B cell (primary cell): ENCODE measurements around the gene MMS22L. TPM values are rescaled to one million over a fixed set of nuclear protein-coding genes. Genes with fewer than 3 reads are reported as not detected.
"Not testable (repeated sequence)": the region's sequence is repeated elsewhere in the genome, so short reads cannot be mapped to it uniquely, and the experiment has no call there.

Experiments used
- ATAC-seq: fragments of 200-7000 bp; cut with Tn5 transposase; one replicate; pipeline ENCODE4 v1.10.0; 2021; ENCODE audit warnings: low read depth, mild to moderate bottlenecking, moderate number of reproducible peaks, moderate library complexity
- CTCF ChIA-PET: fragments of 350-600 bp; sonication (Branson Sonifier 250); formaldehyde crosslinking; loops from one replicate; lab custom pipeline; 2021; ENCODE audit warnings: antibody characterized with exemption, inconsistent platforms; lab: Charles Lee
- POLR2A ChIA-PET: fragments of 350-600 bp; sonication (Branson Sonifier 250); formaldehyde crosslinking; loops from one replicate; lab custom pipeline; 2021; ENCODE audit warnings: antibody characterized with exemption; lab: Charles Lee
- DNase-seq: peaks from one replicate; pipeline ENCODE4 v3.0.0; 2013
- H2AFZ ChIP-seq: 2 replicates; pipeline ENCODE4 v1.6.1; 2012; ENCODE audit warnings: mild to moderate bottlenecking, low read depth, low read length; ENCODE audit not compliant: insufficient read depth, poor library complexity, severe bottlenecking
- H3K27ac ChIP-seq, 2 donors: 1 replicate in 1 of 2; 2 replicates in 1 of 2; pipeline ENCODE4 v1.5.1; 2012 to 2013; ENCODE audit warnings: low read length in 2 of 2, mild to moderate bottlenecking in 2 of 2, moderate library complexity in 1 of 2
- H3K27me3 ChIP-seq, 4 experiments: fragments of 200-600 bp in 1 of 4; sonication (generic) in 1 of 4; replicated peaks in 1 of 4; 1 replicate in 2 of 4; 2 replicates in 2 of 4; pipeline versions ENCODE4 v1.6.1 to v1.7.0; 2013 to 2016; ENCODE audit warnings: low read length in 3 of 4, mild to moderate bottlenecking in 2 of 4, mixed read lengths in 1 of 4, moderate library complexity in 1 of 4; ENCODE audit not compliant: insufficient read depth in 4 of 4, control insufficient read depth in 3 of 4; ENCODE audit errors: control extremely low read depth in 1 of 4
- H3K36me3 ChIP-seq, 2 experiments: replicated peaks in 1 of 2; 1 replicate in 1 of 2; 2 replicates in 1 of 2; pipeline versions ENCODE4 v1.6.1 to v1.7.1; 2013; ENCODE audit warnings: low read length in 1 of 2; ENCODE audit not compliant: insufficient read depth in 2 of 2, control insufficient read depth in 1 of 2; ENCODE audit errors: control extremely low read depth in 1 of 2, extremely low read depth in 1 of 2
- H3K4me1 ChIP-seq, 2 donors: fragments of 200-600 bp in 1 of 2; sonication (generic) in 1 of 2; 1 replicate in 1 of 2; 2 replicates in 1 of 2; pipeline versions ENCODE4 v1.5.1 to v1.6.1; 2013 to 2017; ENCODE audit warnings: low read length in 2 of 2; ENCODE audit not compliant: control insufficient read depth in 2 of 2, insufficient read depth in 2 of 2
- H3K4me2 ChIP-seq: replicated peaks from 2 replicates; pipeline ENCODE3; 2012; ENCODE audit warnings: mild to moderate bottlenecking, low read depth, low read length; ENCODE audit not compliant: poor library complexity, severe bottlenecking
- H3K4me3 ChIP-seq, 5 experiments: fragments of 200-600 bp in 1 of 5; sonication (generic) in 1 of 5; 1 replicate in 3 of 5; 2 replicates in 2 of 5; pipeline versions ENCODE4 v1.5.1 to v1.7.0; 2011 to 2016; ENCODE audit warnings: low read length in 4 of 5, mild to moderate bottlenecking in 4 of 5, low read depth in 2 of 5, control low read depth in 1 of 5, moderate library complexity in 1 of 5; ENCODE audit not compliant: insufficient read depth in 1 of 5; ENCODE audit errors: control extremely low read depth in 1 of 5, extremely low read depth in 1 of 5
- H3K79me2 ChIP-seq: fragments of 200-600 bp; sonication (generic); one replicate; pipeline ENCODE4 v1.6.0; 2016; ENCODE audit warnings: low read length; ENCODE audit not compliant: control insufficient read depth, insufficient read depth
- H3K9ac ChIP-seq: fragments of 200-600 bp; sonication (generic); 2 replicates; pipeline ENCODE4 v1.6.1; 2017; ENCODE audit warnings: mild to moderate bottlenecking, low read length, moderate library complexity
- H3K9me3 ChIP-seq, 3 donors: one replicate each; pipeline versions ENCODE4 v1.6.1 to v1.7.1; 2013; ENCODE audit warnings: low read length in 2 of 3; ENCODE audit not compliant: control insufficient read depth in 2 of 3, insufficient read depth in 1 of 3; ENCODE audit errors: control extremely low read depth in 1 of 3
- H4K20me1 ChIP-seq: 2 replicates; pipeline ENCODE4 v1.6.0; 2012; ENCODE audit warnings: mild to moderate bottlenecking, low read length; ENCODE audit not compliant: insufficient read depth, control insufficient read depth, poor library complexity, severe bottlenecking
- H3K27ac Mint-ChIP-seq: one replicate; pipeline ENCODE4 v1.8.0; 2021; ENCODE audit warnings: mixed read lengths
- H3K27me3 Mint-ChIP-seq: one replicate; pipeline ENCODE4 v1.8.0; 2021; ENCODE audit warnings: mixed read lengths
- H3K4me1 Mint-ChIP-seq: one replicate; pipeline ENCODE4 v1.8.0; 2021; ENCODE audit warnings: mixed read lengths
- H3K4me3 Mint-ChIP-seq: one replicate; pipeline ENCODE4 v1.8.0; 2021; ENCODE audit warnings: mixed read lengths
- H3K9me3 Mint-ChIP-seq: one replicate; pipeline ENCODE4 v1.8.0; 2022; ENCODE audit warnings: mixed read lengths; ENCODE audit not compliant: insufficient read depth
- EZH2 ChIP-seq: IDR thresholded peaks from 2 replicates; pipeline ENCODE4 v1.6.1; 2012; ENCODE audit warnings: borderline replicate concordance, low read depth, mild to moderate bottlenecking, moderate library complexity, low read length; ENCODE audit not compliant: insufficient read depth, poor library complexity, severe bottlenecking
- WGBS: methylation state at CpG from one replicate; pipeline ENCODE4 v1.1.5; 2013; ENCODE audit warnings: missing lambda C conversion rate; ENCODE audit not compliant: insufficient coverage; 5-methylcytosine and 5-hydroxymethylcytosine counted together
- intact Hi-C: fragments of 100-400 bp; cut with micrococcal nuclease; formaldehyde crosslinking; loops from one replicate; pipeline ENCODE4 v1.10.0; 2022
- polyA plus RNA-seq: library from polyadenylated mRNA; depleted of rRNA; stranded (reverse); fragments of >200 nt; gene quantifications from 2 replicates; pipeline ENCODE4 v1.2.3, GENCODE V29; 2012
- total RNA-seq, 2 donors: library from RNA; stranded (reverse); fragments of 120-200 nt in 1 of 2; gene quantifications; 1 replicate in 1 of 2; 2 replicates in 1 of 2; pipeline versions ENCODE4 v1.2.3 to v1.2.4, GENCODE V29; 2013 to 2022

Gene MMS22L
- total and polyA plus RNA-seq, 2 donors (not counting 1 experiment from before 2014, with no cell fraction given): 3.2 to 20.5 TPM

GRCh38 chr6:97160280-97160679, 122.7 kb downstream of the MMS22L start:
- H3K36me3 ChIP-seq: peaks cover 7 to 14% of the 10 kb centered on the region in 2 experiments
- peaks cover 0 to 5% (median 0%) of the 10 kb centered on the region in 3 donors for H3K9me3 ChIP-seq
- no peaks in the 10 kb centered on the region for H3K27me3 ChIP-seq
- H4K20me1 ChIP-seq: no peaks in the 10 kb centered on the region
- ChIA-PET CTCF (no interaction called here), POLR2A (no interaction called here)
- Mint-ChIP-seq H3K27ac (no peak overlapping the region), H3K4me1 (no peaks in the 10 kb centered on the region), H3K9me3 (peaks cover 6% of the 10 kb centered on the region), H3K4me3 (no peak overlapping the region), H3K27me3 (no peaks in the 10 kb centered on the region)
- TF ChIP-seq EZH2: no peak
- H3K4me2 ChIP-seq: no peak overlapping the region
- no peak for ATAC-seq
- H2AFZ ChIP-seq: no peak overlapping the region
- H3K27ac ChIP-seq: no peak overlapping the region
- no peaks in the 10 kb centered on the region for H3K79me2 ChIP-seq
- intact Hi-C loops: no loop called here
- H3K9ac ChIP-seq: no peak overlapping the region
- no peaks in the 10 kb centered on the region for H3K4me1 ChIP-seq
- no peak overlapping the region for H3K4me3 ChIP-seq
- DNase-seq: no peak

GRCh38 chr6:97155447-97155846, 127.6 kb downstream of the MMS22L start:
- DNase-seq, H3K4me2 ChIP-seq, H3K4me1 ChIP-seq, H3K4me1 Mint-ChIP-seq, H3K36me3 ChIP-seq, H3K9me3 ChIP-seq, H3K79me2 ChIP-seq, H3K4me3 ChIP-seq, CTCF ChIA-PET, H4K20me1 ChIP-seq, H3K4me3 Mint-ChIP-seq, H3K9me3 Mint-ChIP-seq, H3K27ac Mint-ChIP-seq, H2AFZ ChIP-seq, POLR2A ChIA-PET, intact Hi-C loops, H3K27me3 Mint-ChIP-seq, H3K27ac ChIP-seq, H3K27me3 ChIP-seq, ATAC-seq, H3K9ac ChIP-seq: not testable (repeated sequence)
- WGBS: no CpG with 5 or more reads among the region's 5 CpGs
